Suppressor macrophage treated with lipopolysaccharide for 1 hour (primary cell): ENCODE data around the gene THSD1.
"Not testable (repeated sequence)": the region's sequence is repeated elsewhere in the genome, so short reads cannot be mapped to it uniquely, and the experiment has no call there.

Experiments
- DNase-seq, 3 donors: peaks; one replicate each; pipeline ENCODE4 v3.0.0-alpha.2; 2020 to 2022

The THSD1 gene

GRCh38 chr13:52408071-52408658 lies 2.2 kb upstream of the THSD1 start:
- not testable (repeated sequence) for DNase-seq

DNA sequence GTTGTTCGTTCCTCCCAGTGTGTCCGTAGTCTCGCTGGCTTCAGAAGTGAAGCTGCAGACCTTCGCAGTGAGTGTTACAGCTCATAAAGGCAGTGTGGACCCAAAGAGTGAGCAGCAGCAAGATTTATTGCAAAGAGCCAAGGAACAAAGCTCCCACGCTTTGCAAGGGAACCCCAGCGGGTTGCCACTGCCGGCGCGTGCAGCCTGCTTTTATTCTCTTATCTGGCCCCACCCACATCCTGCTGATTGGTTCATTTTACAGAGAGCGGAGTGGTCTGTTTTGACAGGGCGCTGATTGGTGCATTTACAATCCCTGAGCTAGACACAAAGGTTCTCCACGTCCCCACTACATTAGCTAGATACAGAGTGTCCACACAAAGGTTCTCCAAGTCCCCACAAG lies 1.5 kb upstream of the THSD1 start:
- not testable (repeated sequence) for DNase-seq

GRCh38 chr13:52406629-52407028 lies 657 bp upstream of the THSD1 start:
- no peak for DNase-seq

DNA sequence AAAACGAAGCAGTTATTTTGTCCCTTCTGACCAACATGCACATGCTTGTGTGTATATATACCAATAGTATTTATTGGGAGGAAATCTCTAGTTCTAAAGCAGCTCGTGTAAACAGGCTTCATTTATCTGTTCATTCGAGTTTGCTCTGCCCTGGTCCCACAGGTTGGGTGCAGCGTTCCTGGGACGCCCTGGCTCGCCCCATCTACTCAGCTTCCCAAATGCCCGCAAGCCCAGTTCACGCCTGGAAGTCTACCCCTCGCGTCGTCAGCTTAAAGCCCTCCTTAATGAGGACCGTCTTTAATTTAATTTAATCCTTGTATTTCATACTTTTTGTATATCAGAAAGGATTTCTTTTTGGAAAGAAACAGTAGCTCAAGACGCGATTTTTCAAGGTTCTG lies 604 bp downstream of the THSD1 start:
- DNase-seq: no peak

- peak in 1 of 3 donors; percentile 7 for DNase-seq
These were observed 6.3 kb downstream of the THSD1 start for GRCh38 chr13:52399708-52400107.

DNA sequence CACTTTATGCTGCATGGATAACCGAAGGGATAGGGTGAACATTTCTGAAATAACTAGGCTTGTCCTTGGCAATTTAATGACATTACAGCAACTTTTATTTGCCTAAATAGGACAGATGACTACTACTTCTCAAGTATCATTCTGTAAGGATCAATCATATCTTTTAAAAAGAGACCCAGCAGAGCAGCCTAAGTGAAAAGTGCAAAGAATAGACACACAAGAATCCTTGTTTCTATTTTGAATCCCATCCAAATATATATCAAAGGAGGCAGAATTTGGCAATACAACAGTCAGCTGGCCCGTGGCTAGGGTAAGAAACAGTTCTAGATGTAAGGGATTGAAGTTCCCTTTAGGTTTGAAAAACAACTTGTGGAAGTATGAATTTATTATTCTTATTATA lies 6.9 kb downstream of the THSD1 start:
- no peak for DNase-seq

DNA sequence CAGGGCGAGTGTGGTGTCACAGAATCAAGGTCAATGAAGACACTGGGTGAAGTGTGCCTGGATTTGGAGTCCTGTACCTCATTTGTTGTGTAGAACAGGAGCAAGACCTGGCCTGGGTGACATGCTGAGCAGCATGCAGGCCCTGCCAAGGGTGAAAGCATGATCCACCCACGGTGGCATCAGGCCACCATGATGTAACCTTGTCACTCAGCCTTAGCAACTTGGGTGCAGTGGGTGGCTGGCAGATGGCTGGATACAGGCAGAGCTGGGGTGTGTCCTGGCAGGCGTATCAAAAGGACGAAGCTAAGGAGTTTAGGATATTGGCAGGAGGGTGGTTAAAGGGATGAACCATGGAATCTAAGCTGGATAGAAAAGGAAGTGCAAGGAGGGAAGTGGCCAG lies 10.3 kb downstream of the THSD1 start:
- DNase-seq: peak; percentile 54 to 75 (median 68)

DNA sequence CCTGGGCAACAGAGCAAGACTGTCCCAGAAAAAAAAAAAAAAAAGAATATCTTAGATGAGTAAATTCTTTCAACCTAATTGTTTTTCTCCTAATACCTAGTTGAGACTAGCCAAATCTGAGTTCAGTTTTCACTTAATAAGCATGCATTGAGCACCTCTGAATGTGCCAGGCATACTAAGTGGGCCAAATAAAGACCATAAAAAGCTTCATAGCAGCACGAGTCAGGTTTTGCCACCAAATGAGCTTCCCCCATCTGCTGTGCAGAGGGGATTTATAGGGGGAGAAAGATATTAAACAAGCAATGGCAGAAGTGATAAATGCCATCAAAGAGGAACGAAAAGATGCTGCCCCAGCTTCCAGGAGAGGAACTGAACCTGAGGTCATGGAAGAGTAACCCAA lies 11.4 kb downstream of the THSD1 start:
- peak in 1 of 3 donors; percentile 7 for DNase-seq

DNA sequence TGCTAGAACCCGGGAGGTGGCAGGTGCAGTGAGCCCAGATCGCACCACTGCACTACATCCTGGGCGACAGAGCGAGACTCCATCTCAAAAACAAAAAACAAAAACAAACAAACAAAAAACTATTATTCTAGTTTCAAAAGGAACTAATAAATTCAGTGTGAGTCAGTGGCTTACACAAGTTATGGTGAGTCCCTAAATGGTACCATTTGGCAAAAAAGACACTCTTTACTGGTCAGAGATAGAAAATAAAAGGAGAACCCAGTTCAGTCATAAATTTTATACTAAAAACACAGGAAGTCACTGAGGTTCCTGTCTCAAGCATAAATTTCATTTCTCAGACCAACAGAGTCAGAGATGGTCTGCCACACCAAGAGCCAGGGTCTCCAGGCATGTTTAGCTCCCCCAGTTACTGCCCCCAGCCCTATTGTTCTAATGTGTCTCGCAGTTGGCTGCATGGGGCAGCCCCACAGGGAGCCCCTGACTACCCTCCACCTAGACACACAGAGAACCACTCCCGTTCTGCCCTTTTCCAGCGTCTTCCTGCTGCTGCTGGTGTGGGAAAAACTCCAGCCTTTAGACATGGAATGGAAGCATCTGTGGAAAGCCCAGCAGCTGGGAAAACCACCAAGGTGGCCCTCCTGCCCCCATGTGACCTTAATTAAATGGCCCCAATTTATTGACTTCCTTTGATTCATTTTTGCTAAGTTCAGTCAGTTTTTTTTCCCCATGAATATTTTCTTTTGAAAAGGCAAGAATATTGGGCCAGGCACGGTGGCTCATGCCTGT lies 12.2 kb downstream of the THSD1 start:
- peak in 2 of 3 donors; percentile 13 to 42 for DNase-seq

DNA sequence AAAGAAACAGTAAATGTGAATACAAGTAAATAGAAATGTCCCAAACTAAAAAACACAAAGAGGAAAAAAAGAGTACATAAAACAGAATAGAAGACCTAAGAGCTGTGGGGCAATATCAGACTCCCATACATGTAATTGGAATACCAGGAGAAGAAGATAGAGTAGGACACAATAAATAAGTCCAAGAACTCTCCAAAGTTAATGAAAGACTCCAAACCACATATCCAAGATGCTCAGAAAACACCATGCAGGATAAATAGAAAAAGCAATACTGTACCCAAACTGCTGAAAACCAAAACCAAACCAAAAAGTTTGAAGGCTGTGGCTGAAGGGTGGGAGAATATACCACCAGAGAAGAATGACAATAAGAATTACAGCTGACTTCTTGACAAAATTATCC lies 18.3 kb downstream of the THSD1 start:
- DNase-seq: no peak

DNA sequence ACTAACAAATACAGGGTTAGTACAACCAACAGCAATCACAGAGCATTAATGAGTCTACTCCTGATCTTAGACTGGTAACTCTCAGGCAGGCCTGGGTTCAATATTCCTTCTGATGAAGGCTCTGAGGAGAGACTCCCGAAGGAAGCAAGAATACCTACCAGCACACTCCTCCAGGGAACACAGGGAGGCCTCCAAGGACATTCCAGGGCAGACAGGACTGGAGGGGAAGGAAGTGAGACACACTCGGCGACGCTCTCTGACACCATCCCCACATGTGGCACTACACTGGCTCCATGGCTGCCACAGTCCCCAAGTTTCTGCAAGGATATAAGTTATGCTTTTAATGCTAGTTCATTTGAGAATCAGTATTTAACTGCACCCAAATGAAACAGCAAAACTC lies 20.1 kb downstream of the THSD1 start:
- DNase-seq: no peak

GRCh38 chr13:52383366-52383765 lies 22.6 kb downstream of the THSD1 start:
- DNase-seq: no peak

- no peak for DNase-seq
These were observed 27.7 kb downstream of the THSD1 start for GRCh38 chr13:52378312-52378711.

DNA sequence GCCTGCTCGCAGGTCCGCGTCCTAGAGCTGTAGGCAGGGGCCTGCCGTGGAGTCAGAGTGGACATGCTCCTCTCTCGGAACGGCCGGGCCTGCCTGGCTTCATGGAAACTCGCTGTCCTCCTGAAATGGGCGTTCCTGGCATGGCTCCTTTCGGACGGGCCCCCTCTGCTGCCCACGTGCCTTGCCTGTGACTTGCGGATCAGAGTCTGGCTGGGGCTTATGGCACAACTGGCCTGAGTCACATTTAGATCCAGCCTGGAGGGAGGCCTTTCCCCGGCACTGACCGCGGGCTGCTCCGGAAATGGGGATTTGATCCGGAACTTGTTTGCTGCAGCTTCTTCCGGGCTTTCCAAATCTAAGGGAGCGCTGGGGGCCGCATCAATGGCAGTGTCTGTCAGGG lies 28.1 kb downstream of the THSD1 start:
- no peak for DNase-seq

- DNase-seq: no peak
These were observed 31.0 kb downstream of the THSD1 start for GRCh38 chr13:52374873-52375411.

GRCh38 chr13:52374389-52374788 lies 31.6 kb downstream of the THSD1 start:
- DNase-seq: no peak

GRCh38 chr13:52373277-52373676 lies 32.7 kb downstream of the THSD1 start:
- DNase-seq: not testable (repeated sequence)

DNA sequence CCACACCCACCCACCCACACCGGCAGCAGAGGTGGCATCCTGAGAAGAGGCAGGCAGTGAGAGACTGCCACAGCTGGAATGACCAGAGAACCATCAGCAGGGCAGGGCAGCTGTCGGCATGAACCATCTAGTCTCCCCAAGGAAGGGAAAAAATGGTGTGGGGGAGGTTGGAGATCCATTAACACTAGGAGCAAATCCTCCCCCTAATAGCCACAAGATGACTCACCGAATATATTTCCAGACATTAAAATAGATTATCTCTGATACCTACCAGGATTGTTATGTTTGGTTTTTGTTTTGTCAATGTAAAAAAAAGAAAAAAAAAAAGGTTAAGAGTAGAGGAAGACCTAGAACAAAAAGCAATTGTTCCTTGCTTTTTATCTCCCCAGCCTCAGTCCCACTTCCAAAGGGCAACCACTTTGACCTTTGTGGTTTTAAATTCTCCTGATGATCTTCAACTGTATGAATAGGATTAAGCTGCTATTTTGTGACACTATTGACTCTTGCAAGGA lies 34.2 kb downstream of the THSD1 start:
- DNase-seq: no peak

DNA sequence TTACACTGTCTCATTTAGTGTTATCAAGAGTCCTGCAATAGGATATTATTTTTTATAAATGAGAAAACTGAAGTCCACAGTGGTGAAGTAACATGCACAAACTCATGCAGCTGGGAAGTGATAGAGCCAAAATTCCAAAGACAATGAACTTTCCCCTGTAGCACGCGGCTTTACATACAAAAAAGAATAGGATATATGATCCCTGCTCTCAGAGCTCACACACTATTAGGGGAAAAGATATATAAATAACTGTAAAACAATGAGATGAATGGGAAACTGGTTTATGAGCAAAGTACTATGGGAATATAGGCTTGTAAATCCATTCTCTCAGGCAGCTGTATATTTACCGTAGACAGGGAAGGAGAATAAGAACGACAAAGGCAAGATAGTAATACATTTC lies 39.7 kb downstream of the THSD1 start:
- DNase-seq: no peak

GRCh38 chr13:52362169-52362887 lies 43.6 kb downstream of the THSD1 start:
- not testable (repeated sequence) for DNase-seq

GRCh38 chr13:52361225-52361624 lies 44.7 kb downstream of the THSD1 start:
- DNase-seq: no peak

GRCh38 chr13:52359534-52359933 lies 46.4 kb downstream of the THSD1 start:
- DNase-seq: no peak

DNA sequence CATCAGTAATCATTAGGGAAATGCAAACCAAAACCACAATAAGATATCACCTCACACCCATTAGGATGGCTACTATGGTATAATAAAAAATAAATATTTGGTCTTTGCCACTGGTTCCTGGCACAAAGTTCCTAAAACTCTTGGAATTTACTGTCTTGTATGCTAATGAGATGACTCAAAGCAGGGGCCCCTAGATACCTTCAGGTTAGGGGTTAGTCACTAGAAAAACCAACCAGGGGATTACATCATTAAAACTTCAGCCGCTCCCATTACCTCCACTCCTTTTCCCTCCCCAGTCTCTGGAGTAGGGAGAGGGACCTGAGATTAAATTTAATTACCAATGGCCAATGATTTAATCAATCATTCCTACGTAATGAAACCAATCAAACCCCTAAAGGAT lies 49.6 kb downstream of the THSD1 start:
- no peak for DNase-seq

GRCh38 chr13:52353193-52353592 lies 52.8 kb downstream of the THSD1 start:
- no peak for DNase-seq
